HG03039 (cell line): ENCODE data around the gene BRWD1.
"Not testable (repeated sequence)": the region's sequence is repeated elsewhere in the genome, so short reads cannot be mapped to it uniquely, and the experiment has no call there.

Experiments used
- ATAC-seq: cut with Tn5 transposase; IDR thresholded peaks from one replicate; pipeline ENCODE4 v1.9.1; 2021; ENCODE audit warnings: mild to moderate bottlenecking, moderate library complexity; ENCODE audit not compliant: unreplicated experiment

The BRWD1 gene

DNA sequence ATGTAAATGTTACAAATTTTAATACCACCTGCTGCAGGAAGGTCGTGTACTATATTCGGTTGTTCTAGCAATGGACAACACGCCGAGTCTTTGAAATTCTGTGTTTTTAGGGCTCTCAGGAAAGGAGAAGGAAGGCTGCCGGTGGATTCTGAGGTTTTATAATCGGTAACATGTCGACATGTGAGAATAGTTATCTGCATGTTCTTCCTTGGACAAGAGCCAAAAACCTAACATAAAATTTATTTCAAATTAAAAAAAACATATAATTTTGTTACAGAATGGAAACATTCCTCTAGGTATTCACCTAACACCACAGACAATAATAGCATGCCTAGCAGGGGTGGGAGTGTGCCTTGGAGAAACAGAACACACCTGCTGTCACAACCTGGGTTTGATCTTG is 135.0 kb downstream of the BRWD1 start:
- ATAC-seq: no peak

GRCh38 chr21:39176271-39176709 is 137.1 kb downstream of the BRWD1 start:
- ATAC-seq: no peak

- no peak for ATAC-seq
Measured at GRCh38 chr21:39175665-39176064, 137.8 kb downstream of the BRWD1 start.

- no peak for ATAC-seq
Measured at GRCh38 chr21:39175154-39175553, 138.3 kb downstream of the BRWD1 start.

DNA sequence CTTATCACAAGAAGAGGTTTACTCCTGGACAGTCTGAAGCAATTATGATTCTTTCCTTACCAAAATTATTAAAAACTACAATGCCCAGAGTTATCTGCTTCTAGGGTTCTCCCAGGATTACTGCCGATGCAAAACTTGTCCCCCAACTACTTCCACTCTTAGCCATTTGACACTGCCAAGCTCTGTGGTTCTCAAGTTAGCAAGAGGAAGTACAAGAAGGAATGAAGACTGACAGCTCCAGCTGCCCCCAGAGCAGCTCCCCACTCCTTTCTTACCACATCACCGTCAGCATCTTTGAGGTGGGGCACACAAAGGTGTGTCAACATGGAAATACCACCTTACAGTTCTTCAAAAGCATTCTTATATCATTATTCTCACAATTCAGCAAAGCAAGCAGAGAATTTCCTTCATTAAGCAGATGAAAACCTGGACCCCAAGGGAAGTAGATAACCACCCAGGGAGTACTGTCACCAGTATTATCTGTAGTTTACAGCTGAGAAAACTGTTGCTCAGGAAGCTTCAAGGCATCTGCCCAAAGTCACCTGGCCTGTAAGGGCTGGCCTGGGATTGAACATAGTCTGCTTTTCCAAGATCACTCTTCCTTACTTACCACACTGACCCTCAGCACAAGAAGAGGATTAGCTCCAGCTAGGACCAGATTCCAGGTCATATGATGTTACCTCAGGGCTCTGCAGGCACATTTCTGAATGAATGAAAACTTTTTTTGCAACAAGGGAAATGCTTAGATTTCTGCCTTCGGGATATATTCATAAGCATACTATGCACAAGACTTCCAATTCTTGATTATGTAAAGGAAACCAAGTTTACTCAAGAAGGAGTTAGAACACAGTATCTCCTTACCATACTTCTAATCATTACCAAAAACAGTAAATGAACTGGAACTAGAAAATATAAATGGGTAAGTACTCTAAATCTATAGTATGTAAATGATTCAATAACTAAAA is 139.4 kb downstream of the BRWD1 start:
- ATAC-seq: no peak

- ATAC-seq: no peak
Measured at GRCh38 chr21:39169906-39170305, 143.5 kb downstream of the BRWD1 start.

DNA sequence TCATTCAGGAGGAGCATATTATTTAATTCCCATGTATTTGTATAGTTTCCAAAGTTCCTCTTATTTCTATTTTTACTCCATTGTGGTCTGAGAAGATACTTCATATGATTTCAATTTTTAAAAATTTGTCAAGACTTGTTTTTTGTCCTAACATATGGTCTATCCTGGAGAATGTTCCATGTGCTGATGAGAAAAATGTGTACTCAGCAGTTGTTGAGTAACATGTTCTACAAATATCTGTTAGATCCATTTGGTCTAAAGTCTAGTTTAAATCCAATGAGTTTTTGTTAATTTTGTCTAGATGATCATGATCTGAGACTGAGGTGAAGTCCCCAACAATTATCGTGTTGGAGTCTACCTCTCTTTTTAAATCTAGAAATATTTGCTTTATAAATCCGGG is 144.6 kb downstream of the BRWD1 start:
- no peak for ATAC-seq

- no peak for ATAC-seq
Measured at GRCh38 chr21:39164523-39164922, 148.9 kb downstream of the BRWD1 start.

GRCh38 chr21:39161064-39161463 is 152.4 kb downstream of the BRWD1 start:
- ATAC-seq: no peak

GRCh38 chr21:39159342-39160063 is 153.9 kb downstream of the BRWD1 start:
- ATAC-seq: no peak

- not testable (repeated sequence) for ATAC-seq
Measured at GRCh38 chr21:39157241-39157640, 156.2 kb downstream of the BRWD1 start.

GRCh38 chr21:39156024-39156423 is 157.4 kb downstream of the BRWD1 start:
- ATAC-seq: no peak

DNA sequence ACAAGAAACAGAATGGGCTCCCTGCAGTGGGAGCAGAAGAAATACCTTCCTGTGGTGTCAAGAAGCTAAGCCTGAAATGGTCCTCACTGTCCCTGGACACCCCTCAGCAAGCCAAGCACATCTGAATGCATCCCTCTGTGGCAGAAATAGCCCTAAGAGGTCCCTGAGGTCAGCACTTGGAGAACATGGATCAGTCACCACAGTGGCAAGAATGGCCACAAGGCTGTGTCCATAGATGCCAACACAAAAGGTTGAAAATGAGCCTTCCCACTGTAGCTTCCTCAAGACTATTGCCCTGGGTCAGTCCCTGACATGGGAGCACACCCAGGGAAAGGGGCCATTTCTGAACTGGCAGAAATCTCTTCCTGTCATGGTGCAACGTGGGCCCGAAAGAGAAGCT is 157.9 kb downstream of the BRWD1 start:
- ATAC-seq: no peak

DNA sequence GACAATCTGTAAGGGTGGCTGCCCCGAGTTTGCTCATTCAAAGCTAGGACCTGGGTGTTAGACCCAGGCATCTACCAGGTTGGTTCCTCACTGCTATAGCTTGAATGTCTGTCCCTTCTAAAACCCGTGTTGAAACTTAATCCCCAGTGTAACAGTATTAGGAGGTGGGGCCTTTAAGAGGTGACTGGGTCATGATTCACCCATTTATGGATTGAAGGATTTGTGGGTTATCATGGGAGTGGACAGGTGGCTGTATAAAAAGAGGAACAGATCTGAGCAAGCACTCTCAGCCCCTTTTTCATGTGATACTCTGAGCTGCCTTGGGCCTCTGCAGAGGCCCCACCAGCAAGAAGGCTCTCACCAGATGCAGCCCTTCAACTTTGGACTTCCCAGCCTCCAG is 159.6 kb downstream of the BRWD1 start:
- ATAC-seq: no peak

DNA sequence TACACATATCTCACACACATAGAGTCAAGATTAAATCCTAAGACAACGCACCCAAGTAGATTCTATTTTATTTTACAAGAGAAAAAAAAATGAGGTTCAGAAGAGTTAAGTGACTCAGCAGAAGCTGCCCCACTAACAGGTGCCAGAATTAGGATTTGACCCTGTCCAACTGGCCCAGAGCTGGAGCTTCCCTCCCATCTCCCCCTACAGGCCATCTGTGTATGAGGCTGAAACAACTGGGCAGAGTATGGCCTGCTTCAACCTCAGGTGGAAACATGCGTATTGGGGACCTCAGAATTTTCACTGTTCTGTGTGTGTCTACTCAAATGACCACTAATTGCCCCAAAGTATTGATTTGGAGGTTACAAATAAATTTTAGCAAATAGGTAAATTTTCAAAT is 160.1 kb downstream of the BRWD1 start:
- ATAC-seq: no peak

- no peak for ATAC-seq
Measured at GRCh38 chr21:39152271-39152670, 161.2 kb downstream of the BRWD1 start.

DNA sequence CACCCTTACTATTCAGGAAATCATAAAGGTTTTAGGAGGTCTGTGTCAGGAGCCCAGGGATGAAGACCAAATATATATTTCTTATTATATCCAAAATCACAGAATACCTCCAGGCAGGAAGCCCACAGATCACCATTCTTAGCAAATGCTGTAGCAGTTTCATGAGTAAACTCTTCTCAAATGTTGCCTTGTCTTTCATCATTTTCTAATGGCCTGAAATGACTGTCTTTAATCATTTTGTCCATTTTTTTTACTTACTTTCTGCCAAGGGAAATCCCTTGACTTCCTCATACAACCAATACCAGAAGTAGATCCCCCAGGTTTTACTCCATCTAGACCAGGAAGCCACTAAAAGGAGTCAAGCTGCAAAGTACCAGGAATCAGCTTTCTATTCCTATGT is 162.6 kb downstream of the BRWD1 start:
- ATAC-seq: no peak

GRCh38 chr21:39150316-39150715 is 163.1 kb downstream of the BRWD1 start:
- no peak for ATAC-seq

DNA sequence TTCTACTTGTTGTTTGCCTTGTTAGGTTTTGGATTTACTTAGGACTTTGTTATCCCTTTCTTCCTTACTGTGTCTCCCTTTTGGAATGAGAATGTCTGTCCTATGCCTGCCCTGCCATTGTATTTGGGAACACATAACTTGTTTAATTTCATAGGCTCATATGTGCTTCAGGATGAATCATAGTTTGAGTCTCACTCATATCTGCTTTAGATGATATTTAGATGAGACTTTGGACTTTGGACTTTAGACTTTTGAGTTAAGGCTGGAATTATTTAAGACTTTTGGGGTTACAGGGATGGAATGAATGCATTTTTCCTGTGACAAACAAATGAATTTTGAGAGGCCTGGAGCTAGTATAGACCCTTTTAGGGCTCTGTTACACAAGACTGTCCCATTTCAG is 163.6 kb downstream of the BRWD1 start:
- no peak for ATAC-seq

- ATAC-seq: no peak
Measured at GRCh38 chr21:39148975-39149374, 164.5 kb downstream of the BRWD1 start.

GRCh38 chr21:39144191-39144590 is 169.2 kb downstream of the BRWD1 start:
- ATAC-seq: no peak

GRCh38 chr21:39142972-39143371 is 170.5 kb downstream of the BRWD1 start:
- no peak for ATAC-seq
